GM21526 (cell line): ENCODE results near the gene HNRNPA1.

Source experiments
- ATAC-seq: cut with Tn5 transposase; IDR thresholded peaks from one replicate; pipeline ENCODE4 v1.9.1; 2021; ENCODE audit warnings: moderate library complexity; ENCODE audit not compliant: unreplicated experiment, low FRiP score

HNRNPA1 gene

DNA sequence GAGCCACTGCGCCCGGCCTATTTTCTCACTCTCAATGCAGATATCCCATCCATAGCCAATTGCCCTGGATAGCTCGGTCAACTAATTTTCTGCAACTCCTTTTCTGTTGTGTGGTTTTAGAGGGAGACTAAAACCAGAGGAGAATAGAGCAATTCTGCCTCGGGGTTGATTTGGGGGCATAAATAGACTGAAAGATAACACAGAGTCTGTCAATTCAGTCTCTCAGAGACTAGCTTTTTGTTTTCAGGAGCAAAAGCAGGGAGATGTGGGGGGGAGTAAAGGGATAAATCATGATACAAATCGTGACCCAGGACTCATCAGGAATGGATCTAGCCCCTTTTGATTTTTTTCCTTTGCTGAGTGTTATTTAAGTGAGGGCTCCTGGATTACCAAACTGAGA, 50.9 kb downstream of the HNRNPA1 start:
- no peak for ATAC-seq

DNA sequence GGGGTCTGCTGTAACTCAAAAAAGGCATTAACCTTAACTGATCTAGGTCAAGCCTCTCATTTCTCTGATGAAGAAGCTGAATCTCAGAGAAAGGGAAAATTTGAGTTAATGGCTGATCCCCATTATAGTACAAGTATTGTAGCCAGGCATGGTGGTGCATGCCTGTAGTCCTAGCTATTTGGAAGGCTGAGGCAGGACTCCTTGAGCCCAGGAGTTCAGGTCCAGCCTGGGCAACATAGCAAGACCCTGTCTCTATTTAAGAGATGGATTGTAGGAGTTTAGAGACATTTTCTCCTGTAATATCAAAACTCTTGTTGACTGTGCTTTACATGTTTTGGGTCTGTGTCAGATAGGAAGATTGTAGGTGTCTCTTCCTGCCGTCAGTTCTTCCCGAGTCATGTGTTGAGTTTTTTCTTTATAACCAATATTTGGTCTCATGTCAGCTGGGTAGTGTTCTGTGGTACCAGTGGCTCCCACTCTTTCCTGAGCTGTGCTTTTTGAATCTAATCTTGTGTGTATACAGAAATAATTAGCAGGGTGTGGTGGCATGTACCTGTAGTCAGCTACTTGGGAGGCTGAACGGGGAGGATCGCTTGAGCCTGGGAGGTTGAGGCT, 53.0 kb downstream of the HNRNPA1 start:
- ATAC-seq = no peak
